Progenitor cell of endocrine pancreas (in vitro differentiated cells): ENCODE data around the gene CDC42BPA. TPM values are rescaled to one million over a fixed set of nuclear protein-coding genes. Genes with fewer than 3 reads are reported as not detected.

Experiments
- DNase-seq: peaks from one replicate; pipeline ENCODE4 v3.0.0; 2021; ENCODE audit warnings: low spot score; ENCODE audit not compliant: unreplicated experiment
- H3K27ac Mint-ChIP-seq: 2 replicates; pipeline ENCODE4 v1.8.0; 2021; ENCODE audit warnings: mild to moderate bottlenecking, moderate library complexity, mixed read lengths
- H3K27me3 Mint-ChIP-seq: 2 replicates; pipeline ENCODE4 v1.8.0; 2021; ENCODE audit warnings: mixed read lengths
- H3K36me3 Mint-ChIP-seq: 2 replicates; pipeline ENCODE4 v1.8.0; 2022; ENCODE audit warnings: mixed read lengths; ENCODE audit not compliant: insufficient read depth
- H3K4me1 Mint-ChIP-seq: 2 replicates; pipeline ENCODE4 v1.8.0; 2021; ENCODE audit warnings: low read depth, mixed read lengths
- H3K4me3 Mint-ChIP-seq: 2 replicates; pipeline ENCODE4 v1.8.0; 2021; ENCODE audit warnings: low read depth, mild to moderate bottlenecking, moderate library complexity, mixed read lengths
- H3K9me3 Mint-ChIP-seq: 2 replicates; pipeline ENCODE4 v1.8.0; 2021; ENCODE audit warnings: low read depth, mixed read lengths
- CTCF ChIP-seq: fragments of 200-600 bp; sonication (generic); IDR thresholded peaks from one replicate; pipeline ENCODE4 v1.5.0; 2021; ENCODE audit warnings: antibody characterized with exemption, mild to moderate bottlenecking; ENCODE audit not compliant: unreplicated experiment
- total RNA-seq: library from RNA; stranded (reverse); gene quantifications from 2 replicates; pipeline ENCODE4 v1.2.1, GENCODE V29; 2021

The CDC42BPA gene
- total RNA-seq, 1 donor from 2014 or later, result 32.7 TPM

GRCh38 chr1:227305894-227306626, 12.2 kb downstream of the CDC42BPA start:
- no peak overlapping the region for H3K27ac Mint-ChIP-seq

GRCh38 chr1:227304665-227305064, 13.6 kb downstream of the CDC42BPA start:
- DNase-seq, result no peak
- Mint-ChIP-seq H3K9me3 (no peaks in the 10 kb centered on the region), H3K4me3 (no peak overlapping the region), H3K27ac (no peak overlapping the region), H3K27me3 (no peaks in the 10 kb centered on the region), H3K36me3 (no peaks in the 10 kb centered on the region), H3K4me1 (peaks cover 6% of the 10 kb centered on the region)
- TF ChIP-seq CTCF, result no peak

More at GRCh38 chr1:227305894-227306626, 12.2 kb downstream of the CDC42BPA start:
- H3K4me1 Mint-ChIP-seq, result peaks cover 9% of the 10 kb centered on the region
- H3K9me3 Mint-ChIP-seq, result no peaks in the 10 kb centered on the region
- H3K36me3 Mint-ChIP-seq, result no peaks in the 10 kb centered on the region
- TF ChIP-seq CTCF, result no peak
- no peak overlapping the region for H3K4me3 Mint-ChIP-seq
- no peaks in the 10 kb centered on the region for H3K27me3 Mint-ChIP-seq
- DNase-seq, result no peak

GRCh38 chr1:227303662-227304061, 14.6 kb downstream of the CDC42BPA start:
- Mint-ChIP-seq H3K36me3 (no peaks in the 10 kb centered on the region), H3K4me1 (peaks cover 2% of the 10 kb centered on the region), H3K9me3 (no peaks in the 10 kb centered on the region), H3K4me3 (no peak overlapping the region), H3K27ac (no peak overlapping the region), H3K27me3 (no peaks in the 10 kb centered on the region)
- no peak for DNase-seq
- no peak for TF ChIP-seq CTCF

- H3K4me3 Mint-ChIP-seq, result no peak overlapping the region
- DNase-seq, result no peak
- no peak for TF ChIP-seq CTCF
- H3K4me1 Mint-ChIP-seq, result no peaks in the 10 kb centered on the region
- H3K27ac Mint-ChIP-seq, result no peak overlapping the region
- H3K9me3 Mint-ChIP-seq, result peaks cover 3% of the 10 kb centered on the region
- no peaks in the 10 kb centered on the region for H3K27me3 Mint-ChIP-seq
- no peaks in the 10 kb centered on the region for H3K36me3 Mint-ChIP-seq
Observed at GRCh38 chr1:227300682-227301081, 17.6 kb downstream of the CDC42BPA start.

- H3K27ac Mint-ChIP-seq, result no peak overlapping the region
- no peaks in the 10 kb centered on the region for H3K27me3 Mint-ChIP-seq
- H3K9me3 Mint-ChIP-seq, result peaks cover 3% of the 10 kb centered on the region
- no peaks in the 10 kb centered on the region for H3K4me1 Mint-ChIP-seq
- H3K4me3 Mint-ChIP-seq, result no peak overlapping the region
- no peak for DNase-seq
- no peaks in the 10 kb centered on the region for H3K36me3 Mint-ChIP-seq
- no peak for TF ChIP-seq CTCF
Observed at GRCh38 chr1:227299688-227300087, 18.6 kb downstream of the CDC42BPA start.
